ENCODE measurements around the gene QPRT.

- TF ChIP-seq CTCF (IDR thresholded peaks at IDR 0.05) (no peak), POLR2AphosphoS5 (IDR thresholded peaks at IDR 0.05) (no peak), POLR2A (IDR thresholded peaks at IDR 0.05) (no peak)
Observed at GRCh38 chr16:29697391-29697790, 18.4 kb downstream of the QPRT start.

Measured in transverse colon (tissue), 4 donors.